CD4-positive, alpha-beta T cell (primary cell): ENCODE data around the gene CDC40. TPM values are rescaled to one million over a fixed set of nuclear protein-coding genes. Genes with fewer than 3 reads are reported as not detected.

Experiments
- ATAC-seq: fragments of 200-7000 bp; cut with Tn5 transposase; one replicate; pipeline ENCODE4 v1.10.0; 2022; ENCODE audit warnings: mild to moderate bottlenecking; ENCODE audit not compliant: poor library complexity
- CTCF ChIA-PET: fragments of 350-600 bp; sonication (Branson Sonifier 250); formaldehyde crosslinking; loops from one replicate; lab custom pipeline; 2021; ENCODE audit warnings: antibody characterized with exemption, inconsistent platforms; lab: Charles Lee
- POLR2A ChIA-PET: fragments of 350-600 bp; sonication (Branson Sonifier 250); formaldehyde crosslinking; loops from one replicate; lab custom pipeline; 2021; ENCODE audit warnings: antibody characterized with exemption, inconsistent platforms; lab: Charles Lee
- DNase-seq, 14 experiments: peaks; one replicate each; pipeline ENCODE4 v3.0.0-alpha.2; 2013 to 2020; ENCODE audit warnings: mixed read lengths in 2 of 14
- H3K27ac ChIP-seq, 2 donors: one replicate each; pipeline versions ENCODE4 v1.5.1 to v1.7.0; 2013; ENCODE audit warnings: low read length in 2 of 2, low read depth in 1 of 2, mild to moderate bottlenecking in 1 of 2
- H3K27me3 ChIP-seq, 2 experiments: 1 replicate in 1 of 2; 2 replicates in 1 of 2; pipeline versions ENCODE4 v1.6.1 to v1.7.0; 2013; ENCODE audit warnings: low read length in 2 of 2, control low read depth in 1 of 2, mild to moderate bottlenecking in 1 of 2, moderate library complexity in 1 of 2; ENCODE audit not compliant: insufficient read depth in 2 of 2, control insufficient read depth in 1 of 2
- H3K36me3 ChIP-seq: one replicate; pipeline ENCODE4 v1.6.1; 2013; ENCODE audit warnings: low read length, control low read depth; ENCODE audit not compliant: insufficient read depth
- H3K4me1 ChIP-seq: one replicate; pipeline ENCODE4 v1.6.1; 2013; ENCODE audit warnings: low read length, control low read depth; ENCODE audit not compliant: insufficient read depth
- H3K4me3 ChIP-seq: one replicate; pipeline ENCODE4 v1.5.1; 2013; ENCODE audit warnings: mild to moderate bottlenecking, low read length, moderate library complexity
- H3K9me3 ChIP-seq, 2 experiments: 1 replicate in 1 of 2; 2 replicates in 1 of 2; pipeline versions ENCODE4 v1.6.1 to v1.7.0; 2013; ENCODE audit warnings: low read length in 2 of 2, mild to moderate bottlenecking in 2 of 2, control low read depth in 1 of 2, moderate library complexity in 1 of 2; ENCODE audit not compliant: control insufficient read depth in 1 of 2, insufficient read depth in 1 of 2
- H3K27ac Mint-ChIP-seq: one replicate; pipeline ENCODE4 v1.8.0; 2020; ENCODE audit warnings: mixed read lengths
- H3K27me3 Mint-ChIP-seq: one replicate; pipeline ENCODE4 v1.8.0; 2021; ENCODE audit warnings: mixed read lengths
- H3K36me3 Mint-ChIP-seq: one replicate; pipeline ENCODE4 v1.8.0; 2021; ENCODE audit warnings: low read depth, mixed read lengths
- H3K4me1 Mint-ChIP-seq: one replicate; pipeline ENCODE4 v1.8.0; 2021; ENCODE audit warnings: low read depth, mixed read lengths
- H3K4me3 Mint-ChIP-seq: one replicate; pipeline ENCODE4 v1.8.0; 2020; ENCODE audit warnings: mild to moderate bottlenecking, mixed read lengths
- H3K9me3 Mint-ChIP-seq: one replicate; pipeline ENCODE4 v1.8.0; 2020; ENCODE audit warnings: mixed read lengths
- intact Hi-C, 2 experiments: fragments of 100-400 bp; cut with DNase I in 1 of 2; cut with micrococcal nuclease in 1 of 2; formaldehyde crosslinking; loops; one replicate each; pipeline versions ENCODE4 v1.15.1 to v1.9.0; 2023 to 2025; cut with DNase I, micrococcal nuclease
- total RNA-seq, 174 experiments: library from RNA in 2 of 174; stranded (reverse) in 2 of 174; gene quantifications; one replicate each; pipeline ENCODE4 v1.2.3 and lab custom pipeline; 2021 to 2026
- TF ChIP-seq, protein P1 (sequence below): fragments of 200-600 bp; IDR thresholded peaks from one replicate; pipeline ENCODE4 v1.8.0; 2022; ENCODE audit warnings: antibody characterized with exemption, mild to moderate bottlenecking

CDC40 gene
- total RNA-seq, 2 experiments from 2014 or later, result 26.0 to 29.5 TPM

DNA sequence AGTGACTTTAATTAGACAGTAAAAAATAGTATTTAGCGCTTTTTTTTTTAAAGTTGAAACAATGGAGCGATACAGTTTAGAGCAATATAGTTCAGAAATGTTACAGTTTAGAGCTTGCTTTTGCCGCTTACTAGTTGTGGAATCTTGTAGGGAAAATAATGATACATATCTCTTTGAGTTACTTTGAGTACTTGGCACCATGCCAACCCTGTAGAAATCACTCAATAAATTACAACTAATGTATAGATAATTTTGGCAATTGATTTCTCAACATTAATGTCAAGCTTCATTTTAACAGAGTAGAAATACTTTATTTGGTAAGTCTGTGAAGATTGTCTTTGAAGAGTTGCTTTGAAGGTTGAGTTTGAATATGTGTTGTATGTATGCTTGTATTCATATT is 27.4 kb downstream of the CDC40 start:
- Mint-ChIP-seq H3K9me3 (no peaks in the 10 kb centered on the region), H3K36me3 (peaks cover 68% of the 10 kb centered on the region), H3K27me3 (no peaks in the 10 kb centered on the region), H3K27ac (no peak overlapping the region), H3K4me3 (no peak overlapping the region), H3K4me1 (peaks cover 6% of the 10 kb centered on the region)
- TF ChIP-seq, protein P1, sequence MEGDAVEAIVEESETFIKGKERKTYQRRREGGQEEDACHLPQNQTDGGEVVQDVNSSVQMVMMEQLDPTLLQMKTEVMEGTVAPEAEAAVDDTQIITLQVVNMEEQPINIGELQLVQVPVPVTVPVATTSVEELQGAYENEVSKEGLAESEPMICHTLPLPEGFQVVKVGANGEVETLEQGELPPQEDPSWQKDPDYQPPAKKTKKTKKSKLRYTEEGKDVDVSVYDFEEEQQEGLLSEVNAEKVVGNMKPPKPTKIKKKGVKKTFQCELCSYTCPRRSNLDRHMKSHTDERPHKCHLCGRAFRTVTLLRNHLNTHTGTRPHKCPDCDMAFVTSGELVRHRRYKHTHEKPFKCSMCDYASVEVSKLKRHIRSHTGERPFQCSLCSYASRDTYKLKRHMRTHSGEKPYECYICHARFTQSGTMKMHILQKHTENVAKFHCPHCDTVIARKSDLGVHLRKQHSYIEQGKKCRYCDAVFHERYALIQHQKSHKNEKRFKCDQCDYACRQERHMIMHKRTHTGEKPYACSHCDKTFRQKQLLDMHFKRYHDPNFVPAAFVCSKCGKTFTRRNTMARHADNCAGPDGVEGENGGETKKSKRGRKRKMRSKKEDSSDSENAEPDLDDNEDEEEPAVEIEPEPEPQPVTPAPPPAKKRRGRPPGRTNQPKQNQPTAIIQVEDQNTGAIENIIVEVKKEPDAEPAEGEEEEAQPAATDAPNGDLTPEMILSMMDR, result no peak
- Histone ChIP-seq H3K4me3 (no peak overlapping the region), H3K4me1 (no peaks in the 10 kb centered on the region), H3K27me3 (no peaks in the 10 kb centered on the region), H3K27ac (no peak overlapping the region), H3K9me3 (no peaks in the 10 kb centered on the region), H3K36me3 (peaks cover 39% of the 10 kb centered on the region)
- no peak for ATAC-seq
- intact Hi-C loops, result no loop called here
- no peak for DNase-seq
- CTCF ChIA-PET, result interaction anchor here (0.8 to 1.6 kb wide), 4 partner anchors 10 to 168 kb away, joined by 3 to 4 read pairs (median 3); no protein-coding TSS in a partner anchor
- POLR2A ChIA-PET, result interaction anchor here (0.8 to 1.0 kb wide), 2 partner anchors 10 to 24 kb away, joined by 3 read pairs; no protein-coding TSS in a partner anchor

DNA sequence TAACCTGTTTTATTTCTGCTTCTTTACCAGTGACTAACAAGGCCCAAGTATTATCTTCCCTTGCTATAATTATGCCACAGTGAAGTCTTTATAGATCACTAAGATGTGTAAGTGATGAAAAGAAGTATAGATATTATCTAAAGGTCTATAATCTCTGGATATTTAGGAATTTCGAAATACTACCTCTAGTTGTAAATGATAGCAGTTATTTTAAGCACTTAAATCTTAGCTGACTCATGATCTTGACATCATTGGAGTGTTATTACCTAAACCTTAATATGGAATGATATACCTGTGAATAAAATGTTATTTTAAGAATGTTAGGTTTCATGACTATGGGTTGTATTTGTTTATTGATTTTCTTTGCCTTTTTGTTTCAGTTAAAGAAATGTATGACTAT is 31.5 kb downstream of the CDC40 start:
- Histone ChIP-seq H3K4me1 (no peaks in the 10 kb centered on the region), H3K36me3 (peaks cover 78% of the 10 kb centered on the region), H3K27me3 (no peaks in the 10 kb centered on the region), H3K27ac (no peak overlapping the region), H3K9me3 (no peaks in the 10 kb centered on the region), H3K4me3 (no peak overlapping the region)
- ATAC-seq (no peak), DNase-seq (no peak)
- H3K27ac Mint-ChIP-seq, result no peak overlapping the region
- H3K4me1 Mint-ChIP-seq, result no peaks in the 10 kb centered on the region
- no peaks in the 10 kb centered on the region for H3K27me3 Mint-ChIP-seq
- no peaks in the 10 kb centered on the region for H3K9me3 Mint-ChIP-seq
- H3K4me3 Mint-ChIP-seq, result no peak overlapping the region
- POLR2A ChIA-PET, result interaction anchor here (1.0 kb wide), 1 partner anchor 26 kb away, joined by 3 read pairs; no protein-coding TSS in a partner anchor
- peaks cover 88% of the 10 kb centered on the region for H3K36me3 Mint-ChIP-seq
- TF ChIP-seq, protein P1, result no peak
- intact Hi-C loops, result no loop called here
- CTCF ChIA-PET, result no interaction called here

DNA sequence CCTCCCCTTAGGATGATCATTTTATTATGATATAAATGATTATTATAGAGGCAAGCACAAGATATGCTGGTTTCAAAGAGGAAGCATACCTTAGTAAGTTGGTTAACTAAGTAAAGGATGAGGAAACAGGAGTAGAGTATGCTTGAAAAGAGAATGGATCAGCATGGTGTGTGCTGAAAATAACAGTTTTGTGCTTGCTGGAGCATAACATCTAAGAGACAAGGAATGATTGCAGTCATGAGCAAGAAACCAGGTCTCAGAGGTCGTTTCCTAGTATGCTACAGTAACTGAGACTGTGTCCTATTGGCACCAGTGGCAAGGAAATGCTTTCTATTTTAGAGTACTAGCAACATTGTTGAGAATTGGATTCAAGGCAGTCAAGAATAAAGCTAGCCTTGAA is 34.1 kb downstream of the CDC40 start:
- ChIA-PET CTCF (interaction anchor here (1.9 kb wide), 1 partner anchor 9 kb away, joined by 5 read pairs; no protein-coding TSS in a partner anchor), POLR2A (interaction anchor here (1.1 kb wide), 1 partner anchor 175 kb away, joined by 3 read pairs; no protein-coding TSS in a partner anchor)
- H3K27ac Mint-ChIP-seq, result no peak overlapping the region
- no peak for ATAC-seq
- Histone ChIP-seq H3K4me3 (no peak overlapping the region), H3K4me1 (no peaks in the 10 kb centered on the region), H3K9me3 (no peaks in the 10 kb centered on the region), H3K27ac (no peak overlapping the region), H3K36me3 (peaks cover 89% of the 10 kb centered on the region), H3K27me3 (no peaks in the 10 kb centered on the region)
- TF ChIP-seq, protein P1, result no peak
- H3K9me3 Mint-ChIP-seq, result no peaks in the 10 kb centered on the region
- no peak overlapping the region for H3K4me3 Mint-ChIP-seq
- intact Hi-C loops, result no loop called here
- no peaks in the 10 kb centered on the region for H3K4me1 Mint-ChIP-seq
- no peaks in the 10 kb centered on the region for H3K27me3 Mint-ChIP-seq
- no peak for DNase-seq
- H3K36me3 Mint-ChIP-seq, result peaks cover 95% of the 10 kb centered on the region
